Small intestine (tissue), 7 donors: ENCODE results near the gene TOMM6. TPM values are rescaled to one million over a fixed set of nuclear protein-coding genes. Genes with fewer than 3 reads are reported as not detected.
A peak's percentile ranks its signal among the peaks of the same experiment; 100 is the strongest.

Experiments used
- DNase-seq, 2 donors: peaks; one replicate each; pipeline versions ENCODE4 v3.0.0 to v3.0.0-alpha.2; 2013
- FAIRE-seq: peaks from 2 replicates; lab custom pipeline; 2012; peaks lifted over from hg19 to GRCh38; lab: Jason Lieb, UNC
- H3K27ac ChIP-seq, 3 donors: one replicate each; pipeline ENCODE4 v1.5.1; 2013; ENCODE audit warnings: low read length in 2 of 3, mild to moderate bottlenecking in 2 of 3, control low read depth in 1 of 3, inconsistent platforms in 1 of 3, low read depth in 1 of 3, moderate library complexity in 1 of 3
- H3K27me3 ChIP-seq, 3 donors: one replicate each; pipeline ENCODE4 v1.6.1; 2013; ENCODE audit warnings: low read length in 3 of 3, inconsistent platforms in 1 of 3; ENCODE audit not compliant: control insufficient read depth in 3 of 3, insufficient read depth in 3 of 3
- H3K36me3 ChIP-seq, 3 donors: one replicate each; pipeline ENCODE4 v1.6.1; 2013; ENCODE audit warnings: low read length in 3 of 3, inconsistent platforms in 1 of 3, low read depth in 1 of 3, mild to moderate bottlenecking in 1 of 3, moderate library complexity in 1 of 3; ENCODE audit not compliant: control insufficient read depth in 3 of 3, insufficient read depth in 2 of 3
- H3K4me1 ChIP-seq, 3 donors: one replicate each; pipeline ENCODE4 v1.6.1; 2013; ENCODE audit warnings: low read length in 2 of 3, inconsistent platforms in 1 of 3, low read depth in 1 of 3, mild to moderate bottlenecking in 1 of 3, moderate library complexity in 1 of 3; ENCODE audit not compliant: control insufficient read depth in 3 of 3, insufficient read depth in 2 of 3
- H3K4me3 ChIP-seq, 3 donors: one replicate each; pipeline ENCODE4 v1.5.1; 2013; ENCODE audit warnings: low read length in 3 of 3, control low read depth in 1 of 3, inconsistent platforms in 1 of 3, low read depth in 1 of 3, mild to moderate bottlenecking in 1 of 3, moderate library complexity in 1 of 3
- H3K9me3 ChIP-seq, 2 donors: one replicate each; pipeline ENCODE4 v1.6.1; 2013; ENCODE audit warnings: low read depth in 1 of 2, low read length in 1 of 2; ENCODE audit not compliant: control insufficient read depth in 2 of 2, insufficient read depth in 1 of 2
- WGBS, 3 donors: extraction: QIAGEN DNeasy Blood & Tissue Kit; methylation state at CpG; one replicate each; pipeline ENCODE4 v1.1.7; 2013; 5-methylcytosine and 5-hydroxymethylcytosine counted together
- polyA plus RNA-seq, 4 donors: library from polyadenylated mRNA; stranded (reverse) in 3 of 4; unstranded in 1 of 4; fragments of 200-250 nt in 3 of 4; fragments of 120-200 nt in 1 of 4; gene quantifications; one replicate each; pipeline versions ENCODE4 v1.2.1 to v1.2.3, GENCODE V29; 2013
- donor health status: healthy with polysubstance abuse.
- donor health status: control.
- donor health status: control.
- donor health status: Bipolar disorder and iron deficiency.
- donor health status: healthy.

TOMM6 gene
- polyA plus RNA-seq, 4 donors: 166 to 256 (median 207) TPM

DNA sequence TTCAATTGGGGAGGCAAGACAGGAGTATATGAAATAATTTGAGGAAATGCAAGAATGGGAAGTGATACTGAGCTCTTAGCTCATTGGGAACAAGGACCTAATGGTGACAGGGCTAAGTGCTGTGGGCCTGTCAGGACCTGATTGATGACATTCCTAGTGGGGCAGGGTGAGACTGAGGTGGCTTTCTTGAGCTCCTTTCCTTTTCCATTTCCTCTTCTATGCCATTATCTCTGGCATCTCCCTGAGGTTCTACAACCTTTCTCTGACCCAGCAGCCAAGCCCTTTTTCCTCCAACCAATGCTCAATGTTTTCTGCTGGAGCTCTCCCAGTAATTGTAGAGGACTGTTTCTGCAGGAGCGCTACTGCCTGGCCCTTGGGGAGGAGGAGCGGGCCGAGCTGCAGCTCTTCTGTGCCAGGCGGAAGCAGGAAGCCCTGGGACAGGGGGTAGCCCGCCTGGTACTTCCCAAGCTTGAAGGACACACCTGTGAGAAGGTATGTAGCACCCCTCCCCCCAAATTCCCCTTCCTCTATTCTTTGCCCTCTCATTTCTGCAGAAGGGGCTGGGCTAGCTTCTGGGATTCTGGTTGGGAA, 2.8 kb upstream of the TOMM6 start:
- Histone ChIP-seq H3K9me3 (no peaks in the 10 kb centered on the region), H3K36me3 (peaks cover 0 to 14% (median 0%) of the 10 kb centered on the region in 3 donors), H3K4me1 (peaks cover 0 to 25% (median 3%) of the 10 kb centered on the region in 3 donors), H3K4me3 (peak overlapping the region in 1 of 3 donors; percentile 7), H3K27me3 (no peaks in the 10 kb centered on the region), H3K27ac (peak overlapping the region in 1 of 3 donors; percentile 65)
- WGBS, 3 donors: 58 to 82% (median 74%) methylated on average over 5 of the region's 5 CpGs
- no peak for FAIRE-seq
- peak in 1 of 2 donors; percentile 22 for DNase-seq

DNA sequence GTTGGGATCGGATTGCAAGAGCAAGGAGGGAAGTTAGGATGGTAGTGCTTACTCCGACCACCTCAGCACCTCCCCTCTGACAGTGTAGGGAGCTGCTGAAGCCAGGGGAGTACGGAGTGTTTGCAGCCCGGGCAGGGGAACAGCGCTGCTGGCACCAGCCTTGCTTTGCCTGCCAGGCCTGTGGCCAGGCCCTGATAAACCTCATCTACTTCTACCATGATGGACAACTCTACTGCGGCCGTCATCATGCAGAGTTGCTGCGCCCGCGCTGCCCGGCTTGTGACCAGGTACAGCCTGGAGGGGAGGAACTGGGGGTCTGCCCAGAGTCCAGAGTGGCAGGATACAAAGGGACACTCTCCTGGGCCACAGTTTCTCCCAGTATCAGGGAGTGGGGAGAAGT, 2.2 kb upstream of the TOMM6 start:
- Histone ChIP-seq H3K4me1 (peaks cover 0 to 25% (median 3%) of the 10 kb centered on the region in 3 donors), H3K4me3 (peak overlapping the region in 1 of 3 donors; percentile 7), H3K36me3 (peaks cover 0 to 14% (median 0%) of the 10 kb centered on the region in 3 donors), H3K27me3 (no peaks in the 10 kb centered on the region), H3K9me3 (no peaks in the 10 kb centered on the region), H3K27ac (peak overlapping the region in 1 of 3 donors; percentile 65)
- WGBS, 3 donors: 85 to 95% (median 90%) methylated on average over 11 of the region's 11 CpGs
- FAIRE-seq (no peak), DNase-seq (no peak)

DNA sequence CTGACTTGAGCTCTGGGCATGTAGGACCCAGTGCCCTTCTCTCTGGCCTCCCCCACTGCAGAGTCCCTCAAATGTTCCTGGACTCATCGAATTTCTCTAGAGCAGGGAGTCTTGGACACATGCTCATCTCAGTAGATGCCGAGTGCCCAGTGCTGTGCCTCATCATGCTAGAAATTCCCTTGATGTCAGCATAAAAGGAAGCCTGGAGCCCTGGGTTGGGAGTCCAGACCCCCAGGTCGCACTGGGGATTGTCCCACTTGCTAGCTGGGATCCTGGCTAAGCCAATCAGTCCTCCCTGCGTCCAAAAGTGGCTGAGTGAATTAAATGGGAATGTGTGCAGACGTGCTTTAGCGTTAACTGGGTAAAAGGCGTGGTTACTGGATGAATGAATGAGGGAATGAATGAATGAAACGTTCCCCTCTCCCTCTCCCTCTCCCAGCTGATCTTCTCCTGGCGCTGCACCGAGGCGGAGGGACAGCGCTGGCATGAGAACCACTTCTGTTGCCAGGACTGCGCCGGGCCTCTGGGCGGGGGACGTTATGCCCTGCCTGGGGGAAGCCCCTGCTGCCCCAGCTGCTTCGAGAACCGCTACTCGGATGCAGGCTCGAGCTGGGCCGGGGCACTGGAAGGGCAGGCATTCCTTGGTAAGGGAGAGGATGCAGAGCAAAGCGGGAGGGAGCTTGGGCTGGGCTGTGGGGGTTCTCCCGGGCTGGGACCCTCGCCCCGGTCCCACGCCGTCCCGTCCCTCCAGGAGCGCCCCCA, 1.6 kb upstream of the TOMM6 start:
- DNase-seq (no peak), FAIRE-seq (no peak)
- Histone ChIP-seq H3K27me3 (no peaks in the 10 kb centered on the region), H3K27ac (peak overlapping the region in 1 of 3 donors; percentile 65), H3K4me1 (peaks cover 0 to 25% (median 3%) of the 10 kb centered on the region in 3 donors), H3K9me3 (no peaks in the 10 kb centered on the region), H3K4me3 (peak overlapping the region in 2 of 3 donors; percentile 34 to 75), H3K36me3 (peaks cover 0 to 14% (median 0%) of the 10 kb centered on the region in 3 donors)
- 21 to 34% (median 24%) methylated on average over 21 to 29 of the region's 29 CpGs for WGBS, 3 donors

DNA sequence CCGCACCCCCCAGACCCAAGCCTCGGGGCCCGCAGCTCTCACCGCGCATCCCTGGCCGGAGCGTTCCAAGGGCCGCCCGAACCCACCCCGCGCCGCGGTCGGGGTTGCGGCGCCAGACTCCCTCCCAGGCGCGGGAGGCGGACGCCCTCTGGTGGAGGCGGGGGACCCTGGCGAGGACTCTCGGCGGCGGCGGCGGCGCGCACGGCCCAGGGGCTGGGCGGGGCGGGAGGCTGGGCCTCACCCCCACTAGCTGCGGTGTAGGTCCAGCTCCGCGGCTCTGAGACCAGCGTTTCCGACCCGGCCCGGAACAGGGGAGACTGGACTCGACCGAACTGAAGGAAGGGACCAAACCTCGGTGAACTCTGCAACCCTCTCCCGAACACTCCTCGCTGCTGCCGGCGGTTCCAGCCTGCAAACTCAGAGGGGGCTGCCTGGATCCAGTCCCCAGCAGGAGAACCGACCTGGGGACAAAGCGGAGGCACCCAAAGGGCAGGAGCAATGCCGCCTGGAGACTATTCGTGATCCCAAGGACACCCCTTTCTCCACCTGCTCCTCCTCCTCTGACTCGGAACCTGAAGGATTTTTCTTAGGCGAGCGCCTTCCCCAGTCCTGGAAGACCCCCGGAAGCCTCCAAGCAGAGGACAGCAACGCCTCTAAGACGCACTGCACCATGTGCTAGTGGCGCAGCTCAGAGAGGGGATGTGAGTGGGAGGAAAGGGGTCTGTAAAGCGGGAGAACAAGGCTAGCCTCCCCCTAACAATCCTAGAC, 859 bp upstream of the TOMM6 start:
- H3K4me3 ChIP-seq: peak overlapping the region; percentile 59 to 89 (median 75)
- H3K9me3 ChIP-seq: no peaks in the 10 kb centered on the region
- FAIRE-seq: no peak
- H3K27ac ChIP-seq: peak overlapping the region; percentile 84 to 97 (median 95)
- peaks cover 0 to 14% (median 0%) of the 10 kb centered on the region in 3 donors for H3K36me3 ChIP-seq
- 0 to 1% (median 1%) methylated on average over 37 to 58 of the region's 58 CpGs for WGBS, 3 donors
- peaks cover 0 to 19% (median 3%) of the 10 kb centered on the region in 3 donors for H3K4me1 ChIP-seq
- DNase-seq: peak; percentile 88 to 95
- H3K27me3 ChIP-seq: no peaks in the 10 kb centered on the region

DNA sequence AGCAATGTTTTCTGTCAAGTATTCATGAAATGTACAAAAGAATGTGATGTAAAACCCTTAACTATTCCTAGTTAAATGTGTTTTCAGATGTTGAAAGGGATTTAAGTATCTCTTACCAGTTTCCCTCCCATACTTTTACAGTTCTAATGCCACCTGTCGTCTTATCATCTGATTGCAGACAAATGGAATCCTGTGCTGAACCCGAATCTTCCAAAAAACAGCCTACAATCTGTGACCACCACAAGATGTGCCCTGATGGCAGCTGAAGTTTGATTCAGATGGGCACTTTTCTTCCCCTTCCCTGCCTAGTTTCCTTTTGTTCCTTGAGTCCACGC, 1.9 kb downstream of the TOMM6 start:
- no peak overlapping the region for H3K27ac ChIP-seq
- H3K4me3 ChIP-seq: no peak overlapping the region
- 63 to 78% (median 67%) methylated on average over 3 of the region's 3 CpGs for WGBS, 3 donors
- no peaks in the 10 kb centered on the region for H3K27me3 ChIP-seq
- H3K36me3 ChIP-seq: peaks cover 0 to 15% (median 0%) of the 10 kb centered on the region in 3 donors
- DNase-seq: no peak
- H3K9me3 ChIP-seq: no peaks in the 10 kb centered on the region
- peaks cover 0 to 14% (median 3%) of the 10 kb centered on the region in 3 donors for H3K4me1 ChIP-seq
- no peak for FAIRE-seq

DNA sequence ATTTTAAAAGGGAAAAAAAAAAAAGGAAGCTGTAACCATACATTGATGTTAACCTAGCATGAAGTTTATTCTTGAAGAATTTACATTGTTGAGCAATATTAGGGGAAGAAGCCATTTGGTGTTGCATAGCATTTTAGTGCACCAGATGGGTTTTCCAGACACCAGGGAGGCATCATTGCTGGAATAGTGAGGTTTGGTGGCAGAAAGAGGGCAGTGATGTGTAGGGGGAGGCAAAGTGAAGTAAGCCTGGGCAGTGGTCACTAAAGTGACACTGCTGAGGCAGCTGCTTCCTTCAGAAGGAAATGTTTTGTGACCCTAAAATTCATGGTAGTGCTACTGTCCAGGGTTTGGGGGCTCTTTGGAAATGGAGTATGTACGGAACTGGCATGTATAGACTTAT, 2.6 kb downstream of the TOMM6 start:
- H3K4me1 ChIP-seq: peaks cover 0 to 10% (median 3%) of the 10 kb centered on the region in 3 donors
- no peak overlapping the region for H3K4me3 ChIP-seq
- WGBS, 3 donors: 88 to 100% (median 98%) methylated on average over 1 of the region's 1 CpG
- DNase-seq: no peak
- peaks cover 0 to 13% (median 0%) of the 10 kb centered on the region in 3 donors for H3K36me3 ChIP-seq
- FAIRE-seq: no peak
- H3K27ac ChIP-seq: no peak overlapping the region
- no peaks in the 10 kb centered on the region for H3K9me3 ChIP-seq
- no peaks in the 10 kb centered on the region for H3K27me3 ChIP-seq

DNA sequence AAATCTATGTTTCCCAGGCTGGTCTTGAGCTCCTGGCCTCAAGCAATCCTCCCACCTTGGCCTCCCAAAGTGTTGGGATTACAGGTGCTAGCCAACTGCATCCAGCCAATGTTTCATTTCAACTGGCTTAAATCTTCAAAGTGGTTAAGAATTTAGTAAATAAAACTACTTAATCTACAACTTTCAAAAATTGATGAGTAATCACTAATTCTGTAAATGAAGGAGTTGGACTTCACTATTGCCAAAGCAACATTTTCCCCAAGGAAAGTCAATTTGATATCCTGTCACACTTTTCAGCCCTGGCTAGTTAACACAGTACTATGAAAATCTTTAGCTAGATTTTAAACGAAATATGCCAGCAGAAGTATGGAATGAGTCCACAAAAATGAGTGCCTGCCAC, 3.8 kb downstream of the TOMM6 start:
- H3K27ac ChIP-seq: no peak overlapping the region
- no peak for FAIRE-seq
- no peaks in the 10 kb centered on the region for H3K4me1 ChIP-seq
- H3K27me3 ChIP-seq: no peaks in the 10 kb centered on the region
- 69 to 73% (median 69%) methylated on average over 1 of the region's 1 CpG for WGBS, 3 donors
- DNase-seq: no peak
- H3K9me3 ChIP-seq: no peaks in the 10 kb centered on the region
- no peak overlapping the region for H3K4me3 ChIP-seq
- H3K36me3 ChIP-seq: peaks cover 0 to 14% (median 0%) of the 10 kb centered on the region in 3 donors

DNA sequence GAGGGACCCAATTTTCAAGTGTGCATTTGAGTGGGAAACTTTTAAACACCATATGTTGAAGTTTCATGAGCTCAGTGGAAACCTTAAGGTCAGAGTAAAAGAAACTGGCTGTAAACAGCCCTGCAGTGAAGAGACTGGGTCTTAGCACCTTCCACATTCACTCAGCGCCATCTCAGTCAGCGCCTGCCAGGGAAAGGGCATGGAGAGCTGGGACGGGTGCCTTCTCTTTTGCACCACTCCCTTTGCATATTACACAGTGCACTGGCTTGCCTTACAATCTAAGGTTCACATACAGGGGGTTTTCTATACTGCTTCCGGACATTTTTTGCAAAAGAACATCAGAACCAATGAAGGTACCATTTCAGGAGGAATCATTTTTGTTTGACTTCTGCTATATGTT, 4.5 kb downstream of the TOMM6 start:
- no peak for FAIRE-seq
- DNase-seq: no peak
- Histone ChIP-seq H3K27ac (no peak overlapping the region), H3K4me3 (no peak overlapping the region), H3K27me3 (no peaks in the 10 kb centered on the region), H3K4me1 (no peaks in the 10 kb centered on the region), H3K36me3 (peaks cover 0 to 14% (median 0%) of the 10 kb centered on the region in 3 donors), H3K9me3 (no peaks in the 10 kb centered on the region)
- 79 to 84% (median 83%) methylated on average over 4 of the region's 4 CpGs for WGBS, 3 donors
